ENCODE data around the gene STX18. TPM values are rescaled to one million over a fixed set of nuclear protein-coding genes. Genes with fewer than 3 reads are reported as not detected.

The STX18 gene
- total and polyA plus RNA-seq, 2 of the 13 experiments (the other 11 are each of a cell fraction or from before 2014, with no cell fraction given), result 23.9 to 37.1 TPM

- no peak for TF ChIP-seq ZNF318 (CRISPR knock-in tag; IDR thresholded peaks at IDR 0.05)
- TF ChIP-seq ZFP36L1 (CRISPR knock-in tag; IDR thresholded peaks at IDR 0.05), result no peak
- TF ChIP-seq BCL6 (CRISPR knock-in tag; IDR thresholded peaks at IDR 0.05), result peak; percentile 43; the same call in 1 of the 2 replicates
- TF ChIP-seq MED1 (CRISPR knock-in tag; IDR thresholded peaks at IDR 0.05), result peak; percentile 71
- TF ChIP-seq LCORL (IDR thresholded peaks at IDR 0.05), result no peak
- 0 out of 2 replicates have a peak, but pooled peaks have one; percentile 36 for TF ChIP-seq LCORL (CRISPR knock-in tag; IDR thresholded peaks at IDR 0.05)
- no peak for TF ChIP-seq ZBTB37 (CRISPR knock-in tag; IDR thresholded peaks at IDR 0.05)
- TF ChIP-seq SP1 (IDR thresholded peaks at IDR 0.05), result no peak
- no peak for TF ChIP-seq SP1 (CRISPR knock-in tag; IDR thresholded peaks at IDR 0.05)
- no peak for TF ChIP-seq PRPF4 (IDR thresholded peaks at IDR 0.05; ENCODE audit: low read depth, low read length, poor library complexity, severe bottlenecking)
- TF ChIP-seq HDAC2 (CRISPR knock-in tag; IDR thresholded peaks at IDR 0.05), result peak; percentile 76; the same call in 1 of the 2 replicates
- no peak for TF ChIP-seq CHD2 (IDR thresholded peaks at IDR 0.05; ENCODE audit: low read depth, low read length)
- TF ChIP-seq NFE2L2 (IDR thresholded peaks at IDR 0.05; ENCODE audit: low read length), result no peak
- no peak for TF ChIP-seq TOPORS (CRISPR knock-in tag; IDR thresholded peaks at IDR 0.05)
- no peak for TF ChIP-seq TGIF2 (CRISPR knock-in tag; IDR thresholded peaks at IDR 0.05)
- TF ChIP-seq ISL2 (CRISPR knock-in tag; IDR thresholded peaks at IDR 0.05), result peak; percentile 64
- 0 out of 2 replicates have a peak, but pooled peaks have one; percentile 32 for TF ChIP-seq CREB1 (IDR thresholded peaks at IDR 0.05)
- TF ChIP-seq CREB1 (CRISPR knock-in tag; IDR thresholded peaks at IDR 0.05), result peak; percentile 63
- no peak for TF ChIP-seq ZNF768 (CRISPR knock-in tag; IDR thresholded peaks at IDR 0.05)
- TF ChIP-seq HNRNPLL (IDR thresholded peaks at IDR 0.05; ENCODE audit: low read depth, low read length, poor library complexity, severe bottlenecking), result no peak
- TF ChIP-seq TFAP4 (IDR thresholded peaks at IDR 0.05; ENCODE audit: borderline replicate concordance, low read depth), result peak; percentile 38; the same call in 1 of the 2 replicates
- TF ChIP-seq ZNF766 (CRISPR knock-in tag; IDR thresholded peaks at IDR 0.05; ENCODE audit: borderline replicate concordance), result no peak
- no peak for TF ChIP-seq POLR2A (IDR thresholded peaks at IDR 0.05; ENCODE audit: insufficient read depth in 1 of 2, low read depth in 2 of 2, low read length in 2 of 2)
- TF ChIP-seq SMAD1 (CRISPR knock-in tag; IDR thresholded peaks at IDR 0.05; ENCODE audit: borderline replicate concordance, low read depth), result no peak
- TF ChIP-seq HOXA5 (CRISPR knock-in tag; IDR thresholded peaks at IDR 0.05), result no peak
Observed at GRCh38 chr4:4486969-4487368, 54.9 kb downstream of the STX18 start (continued).

All from HepG2 (cell line).